HCT116 (cell line): ENCODE data around the gene RASGRF1. TPM values are rescaled to one million over a fixed set of nuclear protein-coding genes. Genes with fewer than 3 reads are reported as not detected.

Source experiments
- ATAC-seq: fragments of 200-7000 bp; cut with Tn5 transposase; 2 replicates; pipeline ENCODE4 v1.9.1; 2020; ENCODE audit warnings: mild to moderate bottlenecking, moderate library complexity
- BruUV-seq: library from RNA; stranded (reverse); fragments of 400-500 nt; replicated peaks from 2 replicates; lab custom pipeline; 2021; lab: Mats Ljungman, UMichigan
- CTCF ChIA-PET: fragments of 300-600 bp; sonication (Branson Sonifier 250); formaldehyde crosslinking; loops from one replicate; lab custom pipeline; 2021; ENCODE audit warnings: antibody characterized with exemption; lab: Charles Lee
- POLR2A ChIA-PET: fragments of 300-600, 350-600 bp; sonication (Branson Sonifier 250); formaldehyde crosslinking; loops from one replicate; lab custom pipeline; 2021; ENCODE audit warnings: antibody characterized with exemption; lab: Charles Lee
- RAD21 ChIA-PET, 2 experiments: fragments of 300-600 bp; sonication (Branson Sonifier 250); formaldehyde crosslinking; loops; one replicate each; lab custom pipeline; 2023; ENCODE audit warnings: low total read pairs in 2 of 2; ENCODE audit not compliant: uncharacterized antibody in 2 of 2, unreplicated experiment in 2 of 2, low non-redundant PET in 1 of 2; lab: Charles Lee
- DNase-seq: peaks from one replicate; pipeline ENCODE4 v3.0.0-alpha.2; 2010; ENCODE audit warnings: low read depth, low spot score
- H2AFZ ChIP-seq: fragments of 200-600 bp; shearing (Covaris generic), sonication (generic); 2 replicates; pipeline ENCODE4 v1.6.1; 2017; ENCODE audit warnings: low read depth, mixed run types, mixed read lengths, antibody characterized with exemption, low read length; ENCODE audit not compliant: poor library complexity, severe bottlenecking
- H3K27ac ChIP-seq: 2 replicates; pipeline ENCODE4 v1.5.1; 2012; ENCODE audit warnings: low read depth, low read length
- H3K27me3 ChIP-seq: fragments of 200-600 bp; sonication (generic); 2 replicates; pipeline ENCODE4 v1.6.1; 2016; ENCODE audit warnings: mixed run types, low read length, mixed read lengths; ENCODE audit not compliant: insufficient read depth
- H3K36me3 ChIP-seq, 2 experiments: fragments of 200-500 bp in 1 of 2; fragments of 200-600 bp in 1 of 2; sonication (Bioruptor generic) in 1 of 2; sonication (generic) in 1 of 2; 2 replicates each; pipeline versions ENCODE4 v1.5.1 to v1.6.1; 2014 to 2016; ENCODE audit warnings: low read length in 2 of 2, inconsistent platforms in 1 of 2, mixed read lengths in 1 of 2, mixed run types in 1 of 2; ENCODE audit not compliant: insufficient read depth in 2 of 2, control insufficient read depth in 1 of 2
- H3K4me1 ChIP-seq, 2 experiments: fragments of 200-600 bp in 1 of 2; sonication (generic) in 1 of 2; 2 replicates each; pipeline versions ENCODE4 v1.5.1 to v1.6.1; 2012 to 2017; ENCODE audit warnings: low read length in 2 of 2, inconsistent platforms in 1 of 2, mild to moderate bottlenecking in 1 of 2, mixed read lengths in 1 of 2, mixed run types in 1 of 2, moderate library complexity in 1 of 2; ENCODE audit not compliant: insufficient read depth in 2 of 2, control insufficient read depth in 1 of 2
- H3K4me2 ChIP-seq: fragments of 200-600 bp; sonication (generic); 2 replicates; pipeline ENCODE4 v1.6.1; 2017; ENCODE audit warnings: mixed run types, low read length, mixed read lengths
- H3K4me3 ChIP-seq, 2 experiments: fragments of 200-600 bp in 1 of 2; sonication (generic) in 1 of 2; replicated peaks in 1 of 2; 2 replicates each; pipeline ENCODE4 v1.5.1; 2011 to 2016; ENCODE audit warnings: low read length in 2 of 2, control low read depth in 1 of 2, low read depth in 1 of 2, mild to moderate bottlenecking in 1 of 2, mixed read lengths in 1 of 2, mixed run types in 1 of 2
- H3K79me2 ChIP-seq: fragments of 200-600 bp; sonication (generic); 2 replicates; pipeline ENCODE4 v1.6.1; 2017; ENCODE audit warnings: mild to moderate bottlenecking, mixed run types, low read length, moderate library complexity, mixed read lengths; ENCODE audit not compliant: insufficient read depth
- H3K9ac ChIP-seq: fragments of 200-600 bp; sonication (generic); 2 replicates; pipeline ENCODE4 v1.6.1; 2016; ENCODE audit warnings: low read length, mixed read lengths
- H3K9me2 ChIP-seq: fragments of 200-600 bp; sonication (generic), shearing (Covaris generic); 2 replicates; pipeline ENCODE4 v1.6.1; 2017; ENCODE audit warnings: mixed run types, mild to moderate bottlenecking, moderate library complexity; ENCODE audit not compliant: insufficient read depth
- H3K9me3 ChIP-seq, 2 experiments: fragments of 200-500 bp in 1 of 2; fragments of 200-600 bp in 1 of 2; sonication (Bioruptor generic) in 1 of 2; sonication (generic) in 1 of 2; 2 replicates each; pipeline ENCODE4 v1.6.1; 2014 to 2017; ENCODE audit warnings: low read length in 2 of 2, mixed read lengths in 2 of 2, inconsistent platforms in 1 of 2, low read depth in 1 of 2, mild to moderate bottlenecking in 1 of 2, mixed run types in 1 of 2, moderate library complexity in 1 of 2; ENCODE audit not compliant: control insufficient read depth in 1 of 2, insufficient read depth in 1 of 2
- H4K20me1 ChIP-seq: fragments of 200-600 bp; sonication (generic), shearing (Covaris generic); 2 replicates; pipeline ENCODE4 v1.6.1; 2017; ENCODE audit warnings: mixed run types, mild to moderate bottlenecking, moderate library complexity; ENCODE audit not compliant: insufficient read depth
- CEBPB ChIP-seq: IDR thresholded peaks from 2 replicates; pipeline ENCODE4 v1.6.1; 2012; ENCODE audit warnings: low read depth
- EGR1 ChIP-seq: IDR thresholded peaks from 2 replicates; pipeline ENCODE4 v1.6.1; 2012; ENCODE audit warnings: low read depth
- ELF1 ChIP-seq: IDR thresholded peaks from 2 replicates; pipeline ENCODE4 v1.6.1; 2012; ENCODE audit warnings: low read depth, borderline replicate concordance
- EZH2 ChIP-seq: fragments of 200-600 bp; sonication (generic); IDR thresholded peaks from 2 replicates; pipeline ENCODE4 v1.6.1; 2017; ENCODE audit warnings: antibody characterized with exemption, mixed run types
- FOSL1 ChIP-seq: IDR thresholded peaks from 2 replicates; pipeline ENCODE4 v1.6.1; 2012; ENCODE audit warnings: low read depth
- JUND ChIP-seq: IDR thresholded peaks from 2 replicates; pipeline ENCODE4 v1.6.1; 2012
- POLR2A ChIP-seq: IDR thresholded peaks from 2 replicates; pipeline ENCODE4 v1.7.0; 2011; ENCODE audit warnings: borderline replicate concordance; ENCODE audit not compliant: insufficient read depth, insufficient read length; ENCODE audit errors: extremely low read depth
- POLR2AphosphoS5 ChIP-seq: IDR thresholded peaks from 2 replicates; pipeline ENCODE4 v1.6.1; 2011; ENCODE audit warnings: mild to moderate bottlenecking, low read depth, low read length, moderate library complexity
- RAD21 ChIP-seq: IDR thresholded peaks from 2 replicates; pipeline ENCODE4 v1.6.1; 2012; ENCODE audit warnings: low read depth, mild to moderate bottlenecking
- SP1 ChIP-seq: IDR thresholded peaks from 2 replicates; pipeline ENCODE4 v1.6.1; 2012; ENCODE audit warnings: low read depth
- TCF7L2 ChIP-seq: IDR thresholded peaks from 2 replicates; pipeline ENCODE4 v1.7.0; 2011; ENCODE audit warnings: borderline replicate concordance, inconsistent platforms; ENCODE audit not compliant: insufficient read depth, insufficient read length; ENCODE audit errors: extremely low read depth
- YY1 ChIP-seq: IDR thresholded peaks from 2 replicates; pipeline ENCODE4 v1.6.1; 2011; ENCODE audit warnings: low read length, low read depth, moderate library complexity, mild to moderate bottlenecking; ENCODE audit not compliant: insufficient replicate concordance; ENCODE audit errors: extremely low read depth
- ZNF274 ChIP-seq: fragments of 200-500 bp; sonication (Bioruptor generic); IDR thresholded peaks from 2 replicates; pipeline ENCODE4 v1.6.1; 2014; ENCODE audit warnings: mild to moderate bottlenecking, low read depth, low read length, inconsistent platforms
- intact Hi-C: fragments of 100-400 bp; cut with micrococcal nuclease; formaldehyde crosslinking; loops from 2 replicates; pipeline ENCODE4 v1.10.0; 2022
- total RNA-seq: library from RNA; stranded (reverse); gene quantifications from one replicate; pipeline ENCODE4 v1.2.1, GENCODE V29; 2021; ENCODE audit not compliant: unreplicated experiment
- TF ChIP-seq, protein P1 (sequence below): IDR thresholded peaks from 2 replicates; pipeline ENCODE4 v1.6.1; 2012; ENCODE audit warnings: low read depth
- TF ChIP-seq, protein P2 (sequence below): IDR thresholded peaks from 2 replicates; pipeline ENCODE4 v1.6.1; 2012
- TF ChIP-seq, protein P3 (sequence below): IDR thresholded peaks from 2 replicates; pipeline ENCODE4 v1.6.1; 2011; ENCODE audit warnings: mild to moderate bottlenecking, low read length, moderate library complexity; ENCODE audit not compliant: insufficient replicate concordance; ENCODE audit errors: extremely low read depth
- TF ChIP-seq, protein P4 (sequence below): IDR thresholded peaks from 2 replicates; pipeline ENCODE4 v1.6.1; 2012

RASGRF1 gene
- total RNA-seq, 1 experiment from 2014 or later = 2.4 TPM

DNA sequence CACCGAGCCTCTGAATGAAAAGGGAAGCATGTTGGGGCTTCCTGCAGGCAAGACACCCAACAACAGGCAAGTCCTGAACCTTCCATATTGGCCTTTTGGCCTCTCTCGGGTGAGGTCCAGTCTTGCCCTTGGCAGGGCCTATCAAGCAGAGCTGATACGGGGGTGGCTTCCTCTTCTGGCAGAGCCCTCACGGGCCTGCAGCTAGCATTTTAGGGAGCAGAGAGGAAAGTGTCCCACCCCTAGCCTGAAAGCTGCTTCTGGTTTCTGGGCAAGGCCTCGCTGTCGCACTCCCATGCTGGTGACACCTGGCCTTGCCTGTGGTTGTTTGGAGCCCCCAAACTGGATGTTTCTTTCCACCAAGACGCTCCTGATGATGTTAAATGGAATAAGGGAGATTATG, 113.9 kb downstream of the RASGRF1 start:
- no peak for TF ChIP-seq EZH2
- no peak for TF ChIP-seq POLR2AphosphoS5
- TF ChIP-seq, protein P1, sequence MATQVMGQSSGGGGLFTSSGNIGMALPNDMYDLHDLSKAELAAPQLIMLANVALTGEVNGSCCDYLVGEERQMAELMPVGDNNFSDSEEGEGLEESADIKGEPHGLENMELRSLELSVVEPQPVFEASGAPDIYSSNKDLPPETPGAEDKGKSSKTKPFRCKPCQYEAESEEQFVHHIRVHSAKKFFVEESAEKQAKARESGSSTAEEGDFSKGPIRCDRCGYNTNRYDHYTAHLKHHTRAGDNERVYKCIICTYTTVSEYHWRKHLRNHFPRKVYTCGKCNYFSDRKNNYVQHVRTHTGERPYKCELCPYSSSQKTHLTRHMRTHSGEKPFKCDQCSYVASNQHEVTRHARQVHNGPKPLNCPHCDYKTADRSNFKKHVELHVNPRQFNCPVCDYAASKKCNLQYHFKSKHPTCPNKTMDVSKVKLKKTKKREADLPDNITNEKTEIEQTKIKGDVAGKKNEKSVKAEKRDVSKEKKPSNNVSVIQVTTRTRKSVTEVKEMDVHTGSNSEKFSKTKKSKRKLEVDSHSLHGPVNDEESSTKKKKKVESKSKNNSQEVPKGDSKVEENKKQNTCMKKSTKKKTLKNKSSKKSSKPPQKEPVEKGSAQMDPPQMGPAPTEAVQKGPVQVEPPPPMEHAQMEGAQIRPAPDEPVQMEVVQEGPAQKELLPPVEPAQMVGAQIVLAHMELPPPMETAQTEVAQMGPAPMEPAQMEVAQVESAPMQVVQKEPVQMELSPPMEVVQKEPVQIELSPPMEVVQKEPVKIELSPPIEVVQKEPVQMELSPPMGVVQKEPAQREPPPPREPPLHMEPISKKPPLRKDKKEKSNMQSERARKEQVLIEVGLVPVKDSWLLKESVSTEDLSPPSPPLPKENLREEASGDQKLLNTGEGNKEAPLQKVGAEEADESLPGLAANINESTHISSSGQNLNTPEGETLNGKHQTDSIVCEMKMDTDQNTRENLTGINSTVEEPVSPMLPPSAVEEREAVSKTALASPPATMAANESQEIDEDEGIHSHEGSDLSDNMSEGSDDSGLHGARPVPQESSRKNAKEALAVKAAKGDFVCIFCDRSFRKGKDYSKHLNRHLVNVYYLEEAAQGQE = no peak
- TF ChIP-seq, protein P2, sequence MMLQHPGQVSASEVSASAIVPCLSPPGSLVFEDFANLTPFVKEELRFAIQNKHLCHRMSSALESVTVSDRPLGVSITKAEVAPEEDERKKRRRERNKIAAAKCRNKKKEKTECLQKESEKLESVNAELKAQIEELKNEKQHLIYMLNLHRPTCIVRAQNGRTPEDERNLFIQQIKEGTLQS = no peak
- TF ChIP-seq EGR1 = no peak
- TF ChIP-seq ZNF274 = no peak
- no peak for TF ChIP-seq YY1
- TF ChIP-seq ELF1 = no peak
- TF ChIP-seq CEBPB = no peak
- no peak for TF ChIP-seq JUND
- TF ChIP-seq, protein P3, sequence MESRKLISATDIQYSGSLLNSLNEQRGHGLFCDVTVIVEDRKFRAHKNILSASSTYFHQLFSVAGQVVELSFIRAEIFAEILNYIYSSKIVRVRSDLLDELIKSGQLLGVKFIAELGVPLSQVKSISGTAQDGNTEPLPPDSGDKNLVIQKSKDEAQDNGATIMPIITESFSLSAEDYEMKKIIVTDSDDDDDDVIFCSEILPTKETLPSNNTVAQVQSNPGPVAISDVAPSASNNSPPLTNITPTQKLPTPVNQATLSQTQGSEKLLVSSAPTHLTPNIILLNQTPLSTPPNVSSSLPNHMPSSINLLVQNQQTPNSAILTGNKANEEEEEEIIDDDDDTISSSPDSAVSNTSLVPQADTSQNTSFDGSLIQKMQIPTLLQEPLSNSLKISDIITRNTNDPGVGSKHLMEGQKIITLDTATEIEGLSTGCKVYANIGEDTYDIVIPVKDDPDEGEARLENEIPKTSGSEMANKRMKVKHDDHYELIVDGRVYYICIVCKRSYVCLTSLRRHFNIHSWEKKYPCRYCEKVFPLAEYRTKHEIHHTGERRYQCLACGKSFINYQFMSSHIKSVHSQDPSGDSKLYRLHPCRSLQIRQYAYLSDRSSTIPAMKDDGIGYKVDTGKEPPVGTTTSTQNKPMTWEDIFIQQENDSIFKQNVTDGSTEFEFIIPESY = no peak
- TF ChIP-seq POLR2A = no peak
- no peak for TF ChIP-seq SP1
- TF ChIP-seq RAD21 = no peak
- TF ChIP-seq, protein P4, sequence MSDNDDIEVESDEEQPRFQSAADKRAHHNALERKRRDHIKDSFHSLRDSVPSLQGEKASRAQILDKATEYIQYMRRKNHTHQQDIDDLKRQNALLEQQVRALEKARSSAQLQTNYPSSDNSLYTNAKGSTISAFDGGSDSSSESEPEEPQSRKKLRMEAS = no peak
- no peak for TF ChIP-seq TCF7L2
- no peak for TF ChIP-seq FOSL1
- no peaks in the 10 kb centered on the region for H3K9me2 ChIP-seq
- ATAC-seq (no peak), DNase-seq (no peak)
- intact Hi-C loops = no loop called here
- no peak overlapping the region for H3K27ac ChIP-seq
- no peak overlapping the region for H2AFZ ChIP-seq
- H3K9me3 ChIP-seq = no peaks in the 10 kb centered on the region
- POLR2A ChIA-PET = no interaction called here
- RAD21 ChIA-PET = no interaction called here
- no peaks in the 10 kb centered on the region for H3K27me3 ChIP-seq
- H3K4me1 ChIP-seq = peaks cover 3 to 6% of the 10 kb centered on the region in 2 experiments; a peak in 3 of 4 replicates
- H3K36me3 ChIP-seq = no peaks in the 10 kb centered on the region
- no peak overlapping the region for H3K9ac ChIP-seq
- CTCF ChIA-PET = no interaction called here
- no peak overlapping the region for H3K4me2 ChIP-seq
- BruUV-seq = no TSS peak
- H3K79me2 ChIP-seq = no peaks in the 10 kb centered on the region
- H4K20me1 ChIP-seq = no peaks in the 10 kb centered on the region
- no peak overlapping the region for H3K4me3 ChIP-seq
